Mesodermal cell (in vitro differentiated cells): Measurements from ENCODE around the gene TEX22.
"Not testable (repeated sequence)": the region's sequence is repeated elsewhere in the genome, so short reads cannot be mapped to it uniquely, and the experiment has no call there.

Experiments
- H3K27ac ChIP-seq: 2 replicates; pipeline ENCODE4 v1.7.0; 2013; ENCODE audit warnings: mild to moderate bottlenecking, low read depth, low read length, moderate library complexity; ENCODE audit not compliant: severe bottlenecking
- H3K36me3 ChIP-seq: 2 replicates; pipeline ENCODE4 v1.7.1; 2013; ENCODE audit warnings: mild to moderate bottlenecking, low read length, moderate library complexity; ENCODE audit not compliant: control insufficient read depth, insufficient read depth
- H3K4me1 ChIP-seq: one replicate; pipeline ENCODE4 v1.7.1; 2013; ENCODE audit warnings: mild to moderate bottlenecking, low read length; ENCODE audit not compliant: insufficient read depth, control insufficient read depth, poor library complexity, severe bottlenecking
- H3K4me3 ChIP-seq: 2 replicates; pipeline ENCODE4 v1.7.0; 2013; ENCODE audit warnings: low read length, control low read depth, mild to moderate bottlenecking; ENCODE audit not compliant: insufficient read depth, poor library complexity, severe bottlenecking; ENCODE audit errors: extremely low read depth
- H3K9me3 ChIP-seq: 2 replicates; pipeline ENCODE4 v1.7.1; 2013; ENCODE audit warnings: mild to moderate bottlenecking, low read length, moderate library complexity; ENCODE audit not compliant: control insufficient read depth
- WGBS, 2 experiments: methylation state at CpG; one replicate each; pipeline ENCODE4 v1.1.5; 2013; ENCODE audit warnings: missing lambda C conversion rate in 2 of 2; ENCODE audit not compliant: insufficient coverage in 2 of 2; 5-methylcytosine and 5-hydroxymethylcytosine counted together

TEX22 gene

DNA sequence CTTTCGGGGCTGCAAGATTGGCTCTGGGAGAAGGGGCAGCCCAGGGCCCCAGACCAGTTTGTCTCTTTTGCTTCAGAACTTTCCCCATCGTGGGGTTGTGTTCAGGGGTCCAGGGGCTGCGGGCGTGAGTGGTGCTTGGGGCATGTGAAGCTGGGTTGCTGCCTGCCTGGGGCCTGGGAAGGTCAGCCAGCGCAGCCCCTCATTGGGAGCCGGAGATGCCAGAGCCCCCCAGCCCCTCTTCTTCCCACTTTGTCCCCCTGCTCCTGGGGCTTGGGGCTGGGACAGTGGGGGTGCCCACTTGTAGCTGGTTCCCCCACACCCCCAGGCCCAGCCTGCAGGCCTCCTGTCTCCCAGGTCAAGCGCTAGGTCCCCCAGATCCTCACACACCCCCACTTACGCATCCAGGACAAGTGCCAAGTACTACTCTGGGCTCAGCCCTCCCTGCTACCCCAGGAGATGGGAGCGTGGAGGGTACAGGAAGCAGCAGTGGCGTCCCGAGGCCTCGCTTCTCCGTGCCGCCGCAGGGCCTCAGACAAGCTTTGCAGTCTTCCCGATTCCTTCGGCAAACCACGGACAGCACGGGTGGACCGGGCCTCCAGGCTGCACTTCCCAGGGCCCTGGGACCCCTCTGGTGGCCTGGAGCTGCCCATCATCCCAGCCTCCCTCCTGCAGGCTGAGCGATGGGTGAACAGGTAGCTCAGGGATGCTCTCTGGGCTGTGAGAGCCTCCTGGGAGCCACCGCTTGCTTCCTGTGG is 42.3 kb upstream of the TEX22 start:
- Histone ChIP-seq H3K9me3 (no peaks in the 10 kb centered on the region), H3K36me3 (peaks cover 5% of the 10 kb centered on the region), H3K4me1 (no peaks in the 10 kb centered on the region), H3K27ac (no peak overlapping the region), H3K4me3 (no peak overlapping the region)
- WGBS, 2 experiments = 91 to 93% methylated on average over 16 to 20 of the region's 22 CpGs

DNA sequence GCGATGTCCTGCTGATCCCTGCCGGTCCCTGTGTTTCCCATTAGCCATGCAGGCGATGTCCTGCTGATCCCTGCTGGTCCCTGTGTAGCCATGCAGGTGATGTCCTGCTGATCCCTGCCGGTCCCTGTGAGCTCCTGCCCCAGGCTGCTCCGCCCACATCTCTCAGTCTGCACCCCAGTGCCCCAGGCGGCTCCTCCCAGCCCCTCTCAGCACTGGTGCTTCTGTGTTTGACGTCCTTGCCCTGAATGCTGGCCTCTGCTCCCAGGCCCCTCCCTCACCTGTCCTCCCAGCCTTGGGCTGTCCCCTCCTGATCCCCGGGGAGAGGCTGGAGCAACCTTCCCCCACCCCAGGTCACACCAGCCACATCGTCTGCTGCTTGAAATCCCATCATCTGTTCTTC is 41.4 kb upstream of the TEX22 start:
- Histone ChIP-seq H3K4me1 (no peaks in the 10 kb centered on the region), H3K4me3 (no peak overlapping the region), H3K36me3 (peaks cover 7% of the 10 kb centered on the region), H3K9me3 (no peaks in the 10 kb centered on the region), H3K27ac (no peak overlapping the region)
- 43 to 44% methylated on average over 7 to 8 of the region's 9 CpGs for WGBS, 2 experiments

DNA sequence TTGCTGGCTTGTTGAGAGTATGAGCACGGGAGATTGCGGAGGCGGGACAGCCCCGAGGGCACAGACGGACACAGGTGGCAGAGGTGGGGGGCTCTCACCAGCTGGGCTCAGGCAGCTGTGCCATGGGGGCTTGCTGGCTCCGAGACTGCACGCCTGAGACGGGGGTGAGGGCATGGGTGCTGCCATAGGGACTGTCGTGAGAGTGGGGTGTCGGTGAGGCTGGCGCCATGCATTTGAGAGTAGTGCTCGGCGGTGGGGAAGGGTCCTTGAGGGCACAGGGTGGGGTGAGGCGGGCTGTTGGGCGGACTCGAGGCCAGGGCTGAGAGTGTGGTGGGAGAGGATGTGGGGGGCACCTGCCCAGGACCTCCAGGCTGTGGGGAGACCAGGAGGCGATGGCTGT is 40.7 kb upstream of the TEX22 start:
- WGBS, 2 experiments = 97% methylated on average over 15 to 16 of the region's 17 CpGs
- Histone ChIP-seq H3K4me3 (no peak overlapping the region), H3K4me1 (no peaks in the 10 kb centered on the region), H3K9me3 (no peaks in the 10 kb centered on the region), H3K27ac (no peak overlapping the region), H3K36me3 (peaks cover 7% of the 10 kb centered on the region)

DNA sequence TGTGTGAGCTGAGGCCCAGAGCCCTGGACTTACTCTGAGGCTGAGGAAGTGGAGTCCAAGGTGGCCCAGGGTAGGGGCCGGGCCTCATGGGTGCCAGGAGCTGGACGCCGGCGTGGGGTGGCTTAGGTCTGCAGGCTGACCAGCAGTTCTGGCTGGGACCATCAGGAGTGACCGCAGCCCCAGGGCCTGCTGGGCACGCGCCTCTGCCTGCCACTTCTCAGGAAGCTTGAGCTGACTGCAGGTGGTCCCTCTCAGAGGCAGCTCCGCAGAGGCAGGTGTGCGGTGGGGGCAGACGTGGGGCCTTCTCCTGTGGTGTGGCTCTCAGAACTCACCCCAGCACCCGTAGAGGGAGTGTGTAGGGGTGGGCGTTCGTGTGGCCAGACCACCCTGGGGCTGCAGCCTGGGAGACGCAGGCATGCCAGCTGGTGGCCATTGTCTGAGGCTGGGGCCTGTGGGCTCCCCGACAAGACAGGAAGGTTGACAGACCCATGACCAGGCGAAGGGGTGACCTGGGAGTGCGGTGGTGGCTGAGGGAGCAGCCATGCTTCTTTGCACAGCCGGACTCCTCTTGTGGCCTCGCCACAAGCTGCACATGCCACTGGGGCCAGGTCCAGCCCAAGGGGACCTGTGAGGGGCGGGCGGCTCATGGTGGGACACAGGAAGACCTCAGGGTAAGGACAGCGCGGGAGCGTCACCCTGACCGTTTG is 40.0 kb upstream of the TEX22 start:
- Histone ChIP-seq H3K4me3 (no peak overlapping the region), H3K36me3 (peaks cover 7% of the 10 kb centered on the region), H3K27ac (no peak overlapping the region), H3K4me1 (no peaks in the 10 kb centered on the region), H3K9me3 (no peaks in the 10 kb centered on the region)
- 94 to 100% methylated on average over 23 to 25 of the region's 25 CpGs for WGBS, 2 experiments

DNA sequence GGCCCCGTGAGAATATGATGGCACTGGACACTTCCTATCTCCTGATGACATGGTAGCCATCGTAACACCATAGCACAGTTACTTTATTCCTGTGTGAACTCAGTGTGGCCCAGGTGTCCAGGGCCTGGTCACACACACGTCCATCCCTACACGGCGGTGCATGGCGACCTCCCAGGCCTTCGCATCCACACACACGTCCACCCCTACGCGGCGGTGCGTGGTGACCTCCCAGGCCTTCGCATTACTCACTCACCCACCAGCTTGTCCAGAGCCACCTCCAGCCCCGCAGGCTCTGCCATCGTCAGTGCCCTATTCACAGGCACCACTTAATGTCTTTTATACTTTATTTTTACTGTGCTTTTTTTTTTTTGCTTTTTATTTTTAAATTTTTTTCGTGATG is 39.4 kb upstream of the TEX22 start:
- no peak overlapping the region for H3K4me3 ChIP-seq
- 88 to 97% methylated on average over 5 to 13 of the region's 16 CpGs for WGBS, 2 experiments
- no peaks in the 10 kb centered on the region for H3K4me1 ChIP-seq
- H3K27ac ChIP-seq = no peak overlapping the region
- no peaks in the 10 kb centered on the region for H3K9me3 ChIP-seq
- peaks cover 7% of the 10 kb centered on the region for H3K36me3 ChIP-seq

DNA sequence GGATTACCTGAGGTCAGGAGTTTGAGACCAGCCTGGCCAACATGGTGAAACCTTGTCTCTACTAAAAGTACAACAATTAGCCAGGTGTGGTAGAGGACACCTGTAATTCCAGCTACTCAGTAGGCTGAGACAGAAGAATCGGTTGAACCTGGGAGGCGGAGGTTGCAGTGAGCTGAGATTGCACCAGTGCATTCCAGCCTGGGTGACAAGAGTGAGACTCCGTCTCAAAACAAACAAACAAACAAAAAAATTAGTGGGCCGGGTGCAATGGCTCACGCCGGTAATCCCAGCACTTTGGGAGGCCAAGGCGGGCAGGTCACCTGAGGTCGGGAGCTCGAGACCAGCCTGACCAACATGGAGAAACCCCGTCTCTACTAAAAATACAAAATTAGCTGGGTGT is 36.9 kb upstream of the TEX22 start:
- H3K4me3 ChIP-seq, H3K36me3 ChIP-seq, H3K9me3 ChIP-seq, H3K4me1 ChIP-seq, H3K27ac ChIP-seq: not testable (repeated sequence)
- WGBS, 2 experiments = 86 to 100% methylated on average over 2 to 6 of the region's 10 CpGs

DNA sequence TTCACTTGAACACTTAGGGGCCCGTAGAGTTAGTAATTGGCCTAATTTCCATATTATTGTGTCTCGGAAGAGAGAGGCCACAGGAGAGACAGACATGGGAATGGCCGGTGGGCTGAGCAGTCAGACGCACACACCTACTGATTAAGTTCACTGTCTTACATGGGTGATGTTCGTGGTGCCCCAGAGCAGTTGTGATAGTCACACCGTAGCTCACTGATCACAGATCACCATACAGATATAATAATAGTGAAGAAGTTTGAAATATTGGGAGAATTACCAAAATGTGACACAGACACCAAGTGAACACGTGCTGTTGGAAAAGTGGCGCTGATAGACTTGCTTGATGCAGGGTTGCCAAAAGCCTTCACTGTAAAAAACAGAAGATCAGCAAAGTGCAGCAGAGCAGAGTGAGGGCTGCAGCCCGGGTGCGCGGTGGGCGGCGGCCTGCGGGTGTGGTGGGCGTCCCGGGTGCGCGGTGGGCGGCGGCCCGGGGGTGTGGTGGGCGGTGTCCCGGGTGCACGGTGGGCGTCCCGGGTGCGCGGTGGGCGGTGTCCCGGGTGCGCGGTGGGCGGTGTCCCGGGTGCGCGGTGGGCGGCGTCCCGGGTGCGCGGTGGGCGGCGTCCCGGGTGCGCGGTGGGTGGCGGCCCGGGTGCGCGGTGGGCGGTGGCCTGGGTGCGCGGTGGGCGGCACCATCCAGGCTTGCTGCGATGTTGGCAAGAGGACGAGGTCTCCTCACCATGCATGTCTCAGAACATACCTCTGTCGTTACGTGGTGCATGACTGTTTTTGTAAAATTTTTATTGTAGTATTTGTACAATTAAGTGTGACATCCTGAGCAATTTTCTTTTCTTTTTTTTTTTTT is 34.3 kb upstream of the TEX22 start:
- Histone ChIP-seq H3K9me3 (no peaks in the 10 kb centered on the region), H3K4me3 (no peak overlapping the region), H3K4me1 (no peaks in the 10 kb centered on the region), H3K36me3 (peaks cover 9% of the 10 kb centered on the region), H3K27ac (no peak overlapping the region)
- WGBS, 2 experiments = 24 to 41% methylated on average over 19 to 23 of the region's 58 CpGs

DNA sequence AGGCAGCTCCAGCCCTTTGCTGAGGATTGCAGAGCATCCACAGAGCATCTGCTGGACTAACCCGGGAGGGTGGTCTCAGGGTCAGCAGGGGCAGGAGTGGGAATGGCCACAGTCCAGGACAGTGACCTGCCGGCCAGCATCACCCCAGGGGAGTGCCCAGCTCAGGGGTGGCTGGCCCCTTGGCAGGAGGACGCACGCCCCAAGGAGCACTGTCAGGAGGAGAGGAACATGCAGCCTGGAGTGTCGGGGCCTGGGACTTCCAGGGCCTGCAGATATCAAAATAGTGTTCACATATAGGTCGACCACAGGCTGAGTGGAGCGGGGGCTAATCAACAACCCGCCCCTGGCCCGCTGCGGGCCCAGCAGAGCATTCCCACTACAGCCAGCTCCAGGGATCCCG is 33.2 kb upstream of the TEX22 start:
- 94 to 95% methylated on average over 9 to 11 of the region's 11 CpGs for WGBS, 2 experiments
- Histone ChIP-seq H3K4me3 (no peak overlapping the region), H3K27ac (no peak overlapping the region), H3K4me1 (no peaks in the 10 kb centered on the region), H3K9me3 (no peaks in the 10 kb centered on the region), H3K36me3 (peaks cover 9% of the 10 kb centered on the region)

DNA sequence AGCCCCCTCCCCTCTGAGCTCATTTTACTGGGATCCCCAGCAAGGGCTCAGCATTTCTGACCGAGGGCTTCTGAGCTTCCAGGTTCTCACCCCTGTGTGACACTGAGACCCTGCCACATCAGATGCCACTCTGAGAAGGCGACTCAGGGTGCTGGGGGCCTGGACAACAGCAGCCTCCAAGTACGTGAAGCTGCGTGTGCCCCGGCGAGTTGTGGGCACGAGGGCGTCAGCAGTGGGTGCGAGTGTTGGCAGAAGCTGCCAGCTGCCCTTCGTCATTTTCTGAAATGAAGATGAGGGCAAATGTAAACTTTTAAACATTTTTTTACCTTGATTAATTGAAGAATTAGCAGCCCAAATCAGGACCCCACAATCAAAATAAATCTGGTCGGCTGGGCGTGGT is 32.7 kb upstream of the TEX22 start:
- WGBS, 2 experiments = 94% methylated on average over 4 to 11 of the region's 12 CpGs
- H3K9me3 ChIP-seq = no peaks in the 10 kb centered on the region
- H3K27ac ChIP-seq = no peak overlapping the region
- no peaks in the 10 kb centered on the region for H3K4me1 ChIP-seq
- peaks cover 8% of the 10 kb centered on the region for H3K36me3 ChIP-seq
- H3K4me3 ChIP-seq = no peak overlapping the region

DNA sequence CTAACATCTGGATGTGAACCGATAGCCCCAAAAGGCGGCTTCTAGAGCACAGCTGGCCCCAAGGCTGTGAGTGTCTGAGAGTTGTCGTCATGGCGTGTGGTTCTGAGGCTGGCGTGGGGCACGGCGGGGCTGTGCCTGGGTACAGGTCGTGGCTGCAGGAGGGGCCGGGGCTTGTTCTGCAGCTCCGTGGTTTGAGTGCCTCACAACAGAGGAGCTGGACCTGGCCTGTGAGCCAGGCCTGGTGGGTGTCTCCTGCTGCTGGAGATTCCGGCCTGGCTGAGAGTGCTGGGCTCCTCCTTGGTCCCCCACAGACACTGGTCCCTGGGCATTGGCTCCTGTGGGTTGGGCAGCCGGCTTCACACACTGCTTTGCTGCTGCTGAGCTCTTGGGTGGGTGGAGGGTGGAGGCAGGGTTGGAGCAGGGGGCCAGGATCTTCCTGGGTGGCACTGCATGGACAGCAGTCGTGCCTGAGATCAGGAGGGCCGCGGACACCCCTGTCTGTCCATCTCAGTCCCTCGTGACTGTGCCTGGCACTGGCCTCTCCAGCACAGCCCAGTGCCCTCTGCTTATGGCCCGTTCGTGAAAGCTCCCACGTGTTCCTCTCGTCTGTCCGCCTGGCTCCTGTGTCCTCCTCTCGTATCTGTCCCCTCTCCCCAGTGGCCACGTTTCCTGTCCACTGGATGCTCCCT is 31.8 kb upstream of the TEX22 start:
- 96 to 97% methylated on average over 19 to 22 of the region's 23 CpGs for WGBS, 2 experiments
- H3K4me1 ChIP-seq = no peaks in the 10 kb centered on the region
- H3K4me3 ChIP-seq = no peak overlapping the region
- peaks cover 3% of the 10 kb centered on the region for H3K36me3 ChIP-seq
- no peak overlapping the region for H3K27ac ChIP-seq
- no peaks in the 10 kb centered on the region for H3K9me3 ChIP-seq
